PC-3 (cell line): ENCODE results near the gene DENND4C. TPM values are rescaled to one million over a fixed set of nuclear protein-coding genes. Genes with fewer than 3 reads are reported as not detected.

Source experiments
- ATAC-seq: fragments of 200-7000 bp; cut with Tn5 transposase; 2 replicates; pipeline ENCODE4 v1.9.1; 2020; ENCODE audit warnings: mild to moderate bottlenecking, moderate library complexity
- BruUV-seq: library from RNA; stranded (reverse); fragments of 400-500 nt; replicated peaks from 2 replicates; lab custom pipeline; 2021; lab: Mats Ljungman, UMichigan
- CTCF ChIA-PET: fragments of 300-600 bp; sonication (Branson Sonifier 250); formaldehyde crosslinking; loops from one replicate; lab custom pipeline; 2022; ENCODE audit warnings: antibody characterized with exemption; lab: Charles Lee
- POLR2A ChIA-PET: fragments of 300-600 bp; sonication (Branson Sonifier 250); formaldehyde crosslinking; loops from one replicate; lab custom pipeline; 2022; ENCODE audit warnings: antibody characterized with exemption; ENCODE audit not compliant: unreplicated experiment; lab: Charles Lee
- DNase-seq: peaks from one replicate; pipeline ENCODE4 v3.0.0-alpha.2; 2015
- H2AFZ ChIP-seq: fragments of 300-600 bp; sonication (generic); 2 replicates; pipeline ENCODE4 v1.6.0; 2016; ENCODE audit warnings: antibody characterized with exemption, low read length
- H3F3A ChIP-seq: fragments of 300-600 bp; sonication (generic); one replicate; pipeline ENCODE4 v1.6.0; 2017; ENCODE audit warnings: antibody characterized with exemption, low read length, control low read depth, mild to moderate bottlenecking; ENCODE audit not compliant: unreplicated experiment
- H3K27ac ChIP-seq: fragments of 300-600 bp; sonication (generic); 2 replicates; pipeline ENCODE4 v1.5.1; 2016; ENCODE audit warnings: mild to moderate bottlenecking, low read length
- H3K27me3 ChIP-seq: fragments of 300-600 bp; sonication (generic); 2 replicates; pipeline ENCODE4 v1.6.1; 2016; ENCODE audit warnings: low read length, mixed read lengths
- H3K36me3 ChIP-seq: fragments of 300-600 bp; sonication (generic); 2 replicates; pipeline ENCODE4 v1.6.1; 2016; ENCODE audit warnings: low read depth, mixed run types, low read length, mixed read lengths
- H3K4me1 ChIP-seq: fragments of 300-600 bp; sonication (generic); 2 replicates; pipeline ENCODE4 v1.5.1; 2016; ENCODE audit warnings: low read length; ENCODE audit not compliant: insufficient read depth
- H3K4me2 ChIP-seq: fragments of 300-600 bp; sonication (generic); 2 replicates; pipeline ENCODE4 v1.6.0; 2016; ENCODE audit warnings: low read length
- H3K4me3 ChIP-seq: fragments of 300-600 bp; sonication (generic); 2 replicates; pipeline ENCODE4 v1.5.1; 2016; ENCODE audit warnings: mild to moderate bottlenecking, low read length, mixed read lengths
- H3K79me2 ChIP-seq: fragments of 300-600 bp; sonication (generic); 2 replicates; pipeline ENCODE4 v1.6.1; 2017; ENCODE audit warnings: low read length, mixed read lengths
- H3K9ac ChIP-seq: fragments of 300-600 bp; sonication (generic); 2 replicates; pipeline ENCODE4 v1.6.0; 2016; ENCODE audit warnings: mild to moderate bottlenecking, low read length
- H3K9me2 ChIP-seq: fragments of 300-600 bp; sonication (generic); replicated peaks from 2 replicates; pipeline ENCODE4 v1.6.1; 2016; ENCODE audit warnings: mixed run types, low read length, mixed read lengths
- H3K9me3 ChIP-seq: fragments of 300-600 bp; sonication (generic); 2 replicates; pipeline ENCODE4 v1.6.1; 2016; ENCODE audit warnings: low read length, mixed read lengths
- H4K20me1 ChIP-seq: fragments of 300-600 bp; sonication (generic); 2 replicates; pipeline ENCODE4 v1.6.1; 2016; ENCODE audit warnings: low read length, mixed read lengths
- EZH2 ChIP-seq: fragments of 300-600 bp; sonication (generic); IDR thresholded peaks from one replicate; pipeline ENCODE4 v1.6.1; 2017; ENCODE audit warnings: antibody characterized with exemption, mild to moderate bottlenecking, low read length; ENCODE audit not compliant: unreplicated experiment
- EZH2phosphoT487 ChIP-seq: fragments of 300-600 bp; sonication (generic); IDR thresholded peaks from 2 replicates; pipeline ENCODE4 v1.6.1; 2018; ENCODE audit warnings: mild to moderate bottlenecking, antibody characterized with exemption, low read length, borderline replicate concordance
- intact Hi-C: fragments of 100-400 bp; cut with micrococcal nuclease; formaldehyde crosslinking; loops from 2 replicates; pipeline ENCODE4 v1.9.0; 2023
- total RNA-seq: library from RNA; depleted of rRNA; stranded (reverse); fragments of >200 nt; gene quantifications from 2 replicates; pipeline ENCODE4 v1.2.3, GENCODE V29; 2014
- TF ChIP-seq, protein P1 (sequence below): fragments of 300-600 bp; sonication (generic); conservative IDR thresholded peaks from 2 replicates; pipeline ENCODE4 v1.5.1; 2017; ENCODE audit warnings: antibody characterized with exemption, low read depth, mild to moderate bottlenecking, low read length

The DENND4C gene
- total RNA-seq, 1 experiment from 2014 or later = 20.9 TPM

DNA sequence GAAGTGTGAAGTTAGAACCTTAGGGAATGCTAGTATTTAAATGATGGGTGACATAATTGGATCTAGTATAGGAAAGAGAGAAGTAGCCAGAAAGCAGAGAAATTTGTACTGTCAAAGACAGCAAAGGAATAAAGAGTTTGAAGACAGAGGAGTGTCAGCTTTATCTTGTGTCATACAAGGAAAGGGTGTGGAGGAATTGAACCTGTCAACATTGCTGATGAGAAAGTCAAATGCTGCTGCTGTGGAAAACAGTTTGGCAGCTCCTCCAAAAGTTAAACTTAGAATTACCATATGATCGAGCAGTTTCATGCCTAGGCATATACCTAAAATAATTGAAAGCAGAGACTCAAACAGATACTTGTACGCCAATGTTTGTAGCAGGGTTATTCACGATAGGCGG, 63.7 kb downstream of the DENND4C start:
- H3K9ac ChIP-seq = no peak overlapping the region
- H3K4me1 ChIP-seq = no peaks in the 10 kb centered on the region
- no peak overlapping the region for H3K27ac ChIP-seq
- ChIA-PET CTCF (no interaction called here), POLR2A (no interaction called here)
- no peaks in the 10 kb centered on the region for H3K9me3 ChIP-seq
- ATAC-seq (no peak), DNase-seq (no peak)
- peaks cover 5% of the 10 kb centered on the region; the same call in 1 of the 2 replicates for H3K36me3 ChIP-seq
- H3K79me2 ChIP-seq = no peaks in the 10 kb centered on the region
- no TSS peak for BruUV-seq
- TF ChIP-seq EZH2phosphoT487 (no peak), EZH2 (no peak)
- TF ChIP-seq, protein P1, sequence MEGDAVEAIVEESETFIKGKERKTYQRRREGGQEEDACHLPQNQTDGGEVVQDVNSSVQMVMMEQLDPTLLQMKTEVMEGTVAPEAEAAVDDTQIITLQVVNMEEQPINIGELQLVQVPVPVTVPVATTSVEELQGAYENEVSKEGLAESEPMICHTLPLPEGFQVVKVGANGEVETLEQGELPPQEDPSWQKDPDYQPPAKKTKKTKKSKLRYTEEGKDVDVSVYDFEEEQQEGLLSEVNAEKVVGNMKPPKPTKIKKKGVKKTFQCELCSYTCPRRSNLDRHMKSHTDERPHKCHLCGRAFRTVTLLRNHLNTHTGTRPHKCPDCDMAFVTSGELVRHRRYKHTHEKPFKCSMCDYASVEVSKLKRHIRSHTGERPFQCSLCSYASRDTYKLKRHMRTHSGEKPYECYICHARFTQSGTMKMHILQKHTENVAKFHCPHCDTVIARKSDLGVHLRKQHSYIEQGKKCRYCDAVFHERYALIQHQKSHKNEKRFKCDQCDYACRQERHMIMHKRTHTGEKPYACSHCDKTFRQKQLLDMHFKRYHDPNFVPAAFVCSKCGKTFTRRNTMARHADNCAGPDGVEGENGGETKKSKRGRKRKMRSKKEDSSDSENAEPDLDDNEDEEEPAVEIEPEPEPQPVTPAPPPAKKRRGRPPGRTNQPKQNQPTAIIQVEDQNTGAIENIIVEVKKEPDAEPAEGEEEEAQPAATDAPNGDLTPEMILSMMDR = no peak
- H2AFZ ChIP-seq = no peak overlapping the region
- intact Hi-C loops = no loop called here
- no peaks in the 10 kb centered on the region for H4K20me1 ChIP-seq
- no peak overlapping the region for H3K4me3 ChIP-seq
- no peaks in the 10 kb centered on the region for H3K27me3 ChIP-seq
- no peaks in the 10 kb centered on the region for H3F3A ChIP-seq
- no peak overlapping the region for H3K4me2 ChIP-seq
- no peaks in the 10 kb centered on the region for H3K9me2 ChIP-seq

DNA sequence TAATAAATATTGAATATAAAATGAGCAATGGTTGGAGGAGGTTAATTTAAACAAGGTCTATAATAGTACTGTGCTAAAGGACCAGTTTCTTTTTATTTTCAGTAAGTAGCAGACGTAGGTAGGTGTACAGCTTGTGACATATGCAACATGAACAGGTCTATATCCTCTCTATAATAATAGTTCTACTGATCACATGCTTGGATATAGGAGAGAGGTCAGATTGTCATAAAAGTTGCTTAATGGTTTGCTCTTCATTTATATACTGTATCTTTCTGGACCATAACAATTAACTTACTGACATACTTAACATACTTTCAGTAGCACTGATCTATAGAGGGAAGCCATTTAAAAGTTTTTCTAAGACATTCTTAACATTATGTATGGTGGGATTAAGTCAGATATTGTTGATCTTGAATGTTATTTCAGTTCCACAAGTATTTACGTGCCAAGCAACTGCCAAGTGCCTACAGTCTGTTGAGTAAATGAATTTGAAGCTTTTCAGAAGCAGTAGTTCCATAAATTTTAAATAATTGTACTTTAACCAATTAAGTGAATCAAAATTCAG, 68.0 kb downstream of the DENND4C start:
- Histone ChIP-seq H3K9ac (no peak overlapping the region), H4K20me1 (no peaks in the 10 kb centered on the region), H3K79me2 (no peaks in the 10 kb centered on the region), H3F3A (no peaks in the 10 kb centered on the region), H3K9me2 (no peaks in the 10 kb centered on the region), H3K4me3 (no peak overlapping the region), H3K4me1 (no peaks in the 10 kb centered on the region), H3K36me3 (no peaks in the 10 kb centered on the region), H3K27ac (no peak overlapping the region), H3K4me2 (no peak overlapping the region), H3K9me3 (no peaks in the 10 kb centered on the region), H2AFZ (no peak overlapping the region), H3K27me3 (no peaks in the 10 kb centered on the region)
- POLR2A ChIA-PET = no interaction called here
- no peak for DNase-seq
- no TSS peak for BruUV-seq
- CTCF ChIA-PET = no interaction called here
- intact Hi-C loops = no loop called here
- no peak for ATAC-seq
- TF ChIP-seq, protein P1 = no peak
- no peak for TF ChIP-seq EZH2phosphoT487
- no peak for TF ChIP-seq EZH2

DNA sequence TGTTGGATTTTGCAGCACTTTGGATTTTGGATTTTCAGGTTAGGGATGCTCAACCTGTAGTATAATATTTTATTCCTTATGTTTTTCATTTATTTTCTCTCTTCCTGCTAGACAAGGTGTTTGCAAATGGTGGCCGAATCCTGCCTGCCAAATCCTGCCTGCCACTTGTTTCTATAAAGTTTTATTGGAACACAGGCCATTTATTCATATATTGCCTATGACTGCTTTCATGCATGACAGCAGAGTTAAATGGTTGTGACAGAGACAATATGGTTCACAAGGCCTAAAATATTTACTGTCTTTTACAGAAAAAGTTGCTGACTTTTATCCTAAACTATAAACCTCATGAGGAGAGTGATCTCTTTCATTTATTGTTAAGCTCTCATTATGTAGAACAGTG, 72.7 kb downstream of the DENND4C start:
- ATAC-seq = no peak
- H3K79me2 ChIP-seq = no peaks in the 10 kb centered on the region
- intact Hi-C loops = no loop called here
- CTCF ChIA-PET = no interaction called here
- H3K27ac ChIP-seq = no peak overlapping the region
- POLR2A ChIA-PET = no interaction called here
- no peak overlapping the region for H3K4me3 ChIP-seq
- TF ChIP-seq, protein P1 = no peak
- TF ChIP-seq EZH2phosphoT487 (no peak), EZH2 (no peak)
- no peaks in the 10 kb centered on the region for H3K27me3 ChIP-seq
- H4K20me1 ChIP-seq = no peaks in the 10 kb centered on the region
- H3K9ac ChIP-seq = no peak overlapping the region
- no peaks in the 10 kb centered on the region for H3K4me1 ChIP-seq
- no peak overlapping the region for H2AFZ ChIP-seq
- no peaks in the 10 kb centered on the region for H3K9me2 ChIP-seq
- DNase-seq = no peak
- no TSS peak for BruUV-seq
- H3K36me3 ChIP-seq = no peaks in the 10 kb centered on the region; the same call in 1 of the 2 replicates
- no peaks in the 10 kb centered on the region for H3F3A ChIP-seq
- H3K4me2 ChIP-seq = no peak overlapping the region
- no peaks in the 10 kb centered on the region for H3K9me3 ChIP-seq
